Putamen (tissue), 1 donor: ENCODE results near the gene LDLRAD4.
"Not testable (repeated sequence)": the region's sequence is repeated elsewhere in the genome, so short reads cannot be mapped to it uniquely, and the experiment has no call there.

Source experiments
- DNase-seq: peaks from one replicate; pipeline ENCODE4 v3.0.0-alpha.2; 2016; ENCODE audit warnings: low spot score

Gene LDLRAD4

GRCh38 chr18:13487237-13487636 lies 268.7 kb downstream of the LDLRAD4 start:
- no peak for DNase-seq

GRCh38 chr18:13488281-13488929 lies 269.8 kb downstream of the LDLRAD4 start:
- no peak for DNase-seq

GRCh38 chr18:13489303-13489702 lies 270.7 kb downstream of the LDLRAD4 start:
- DNase-seq = not testable (repeated sequence)

- no peak for DNase-seq
Measured at GRCh38 chr18:13491138-13491537, 272.6 kb downstream of the LDLRAD4 start.

GRCh38 chr18:13492314-13492713 lies 273.8 kb downstream of the LDLRAD4 start:
- no peak for DNase-seq

- DNase-seq = no peak
Measured at GRCh38 chr18:13493079-13493478, 274.5 kb downstream of the LDLRAD4 start.

- DNase-seq = no peak
Measured at GRCh38 chr18:13493725-13494124, 275.2 kb downstream of the LDLRAD4 start.

- no peak for DNase-seq
Measured at GRCh38 chr18:13494871-13495445, 276.4 kb downstream of the LDLRAD4 start.

GRCh38 chr18:13495961-13496360 lies 277.4 kb downstream of the LDLRAD4 start:
- no peak for DNase-seq

GRCh38 chr18:13496691-13497281 lies 278.2 kb downstream of the LDLRAD4 start:
- DNase-seq = no peak

GRCh38 chr18:13499803-13500202 lies 281.2 kb downstream of the LDLRAD4 start:
- DNase-seq = no peak

- no peak for DNase-seq
Measured at GRCh38 chr18:13500227-13500865, 281.8 kb downstream of the LDLRAD4 start.

GRCh38 chr18:13500869-13501542 lies 282.4 kb downstream of the LDLRAD4 start:
- DNase-seq = peak; percentile 61

GRCh38 chr18:13501543-13501887 lies 283.0 kb downstream of the LDLRAD4 start:
- DNase-seq = no peak

- DNase-seq = no peak
Measured at GRCh38 chr18:13501891-13502290, 283.3 kb downstream of the LDLRAD4 start.

- DNase-seq = no peak
Measured at GRCh38 chr18:13502585-13502984, 284.0 kb downstream of the LDLRAD4 start.

GRCh38 chr18:13503836-13504235 lies 285.3 kb downstream of the LDLRAD4 start:
- DNase-seq = no peak

GRCh38 chr18:13505780-13506345 lies 287.3 kb downstream of the LDLRAD4 start:
- no peak for DNase-seq

GRCh38 chr18:13510594-13510993 lies 292.0 kb downstream of the LDLRAD4 start:
- no peak for DNase-seq

GRCh38 chr18:13511961-13512577 lies 293.5 kb downstream of the LDLRAD4 start:
- no peak for DNase-seq

- DNase-seq = no peak
Measured at GRCh38 chr18:13513021-13513420, 294.5 kb downstream of the LDLRAD4 start.

GRCh38 chr18:13513481-13513880 lies 294.9 kb downstream of the LDLRAD4 start:
- no peak for DNase-seq
